Stimulated activated CD4-positive, alpha-beta T cell treated with anti-CD3 and anti-CD28 coated beads, Interleukin-2, amount 100 ng/mL, for 4 hours (primary cell): ENCODE results near the gene KIF12.

ENCODE experiments used
- DNase-seq: peaks from one replicate; pipeline ENCODE4 v3.0.0-alpha.2; 2020; ENCODE audit warnings: low read depth

KIF12 gene

GRCh38 chr9:114105236-114105635 lies 6.1 kb upstream of the KIF12 start:
- DNase-seq, result no peak

GRCh38 chr9:114102484-114102883 lies 3.4 kb upstream of the KIF12 start:
- DNase-seq, result no peak

DNA sequence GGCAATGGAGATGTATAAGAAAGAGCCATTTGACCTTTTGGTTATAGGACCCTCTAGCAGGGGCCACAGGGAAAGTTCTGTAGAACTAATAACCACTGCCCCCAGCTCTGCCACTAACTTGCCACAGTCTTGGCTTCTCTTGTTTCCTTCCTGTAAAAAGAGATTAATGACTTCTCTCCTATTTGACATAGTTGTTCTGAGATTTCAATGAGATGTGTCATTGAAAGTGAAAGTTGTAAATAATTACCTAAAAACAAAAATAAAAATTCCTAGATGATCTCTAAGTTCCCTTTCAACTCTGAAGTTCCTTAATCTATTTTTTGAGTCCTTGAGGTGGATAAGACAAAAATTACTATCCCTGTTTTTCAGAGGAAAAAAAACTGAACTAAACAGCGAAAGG lies 1.4 kb upstream of the KIF12 start:
- DNase-seq, result no peak

DNA sequence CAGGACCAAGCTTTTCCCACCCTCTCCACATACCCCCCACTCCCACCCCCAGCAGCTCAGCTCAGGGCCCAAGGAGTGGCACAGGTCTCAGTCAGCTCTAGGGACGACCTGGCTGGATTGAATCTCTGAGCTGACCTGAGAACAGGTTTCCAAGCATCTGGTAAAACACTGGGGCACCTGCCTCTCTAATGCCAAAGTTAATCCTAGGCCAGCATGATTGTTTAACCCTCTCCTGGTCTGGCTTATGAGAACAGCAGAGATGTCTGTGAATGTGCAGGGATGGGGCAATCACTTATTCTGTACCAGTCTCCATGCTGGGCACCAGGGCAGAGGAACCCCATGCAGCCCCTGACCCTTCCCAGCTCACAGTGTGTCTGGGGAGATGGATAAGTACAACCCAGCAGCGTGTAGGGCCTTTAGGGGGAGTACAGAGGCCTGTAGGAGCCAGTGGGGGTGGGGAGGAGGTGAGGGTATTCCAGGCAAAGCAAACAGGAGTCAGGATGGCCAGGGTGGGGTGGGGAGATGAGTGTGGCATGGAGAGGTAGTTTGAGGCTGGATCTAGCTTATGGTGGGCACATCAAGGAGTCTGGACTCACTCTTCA lies 678 bp upstream of the KIF12 start:
- no peak for DNase-seq

GRCh38 chr9:114098021-114098935 lies 814 bp downstream of the KIF12 start:
- DNase-seq, result no peak

- DNase-seq, result no peak
Measured at GRCh38 chr9:114097613-114098020, 1.5 kb downstream of the KIF12 start.

GRCh38 chr9:114096866-114097612 lies 2.1 kb downstream of the KIF12 start:
- no peak for DNase-seq

DNA sequence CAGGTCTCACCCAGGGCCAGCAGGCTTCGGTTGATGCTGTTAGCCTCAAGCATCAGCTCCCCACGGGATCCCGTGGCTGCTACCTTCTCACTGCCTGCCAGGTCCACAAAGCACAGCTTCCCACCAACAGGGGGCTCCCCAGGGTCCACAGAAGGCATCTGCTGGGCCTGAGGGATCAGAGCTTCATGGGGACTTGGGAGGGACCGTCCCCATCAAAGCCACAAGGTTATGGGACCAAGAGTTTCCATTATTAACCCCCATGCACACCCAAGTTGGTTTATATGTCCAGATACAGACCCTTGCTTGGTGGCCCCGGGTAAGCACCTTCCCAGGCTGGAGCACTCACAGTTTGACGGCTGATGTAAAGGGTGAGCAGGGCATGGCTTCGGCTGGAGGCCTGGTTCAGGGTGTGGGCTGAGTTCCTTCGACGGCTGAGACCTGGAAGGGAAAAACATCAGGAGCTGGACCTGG lies 3.0 kb downstream of the KIF12 start:
- DNase-seq, result no peak

- DNase-seq, result no peak
Measured at GRCh38 chr9:114094971-114095370, 4.1 kb downstream of the KIF12 start.

GRCh38 chr9:114093761-114094505 lies 5.2 kb downstream of the KIF12 start:
- DNase-seq, result no peak

GRCh38 chr9:114093031-114093471 lies 6.0 kb downstream of the KIF12 start:
- DNase-seq, result no peak

- DNase-seq, result no peak
Measured at GRCh38 chr9:114092336-114092735, 6.8 kb downstream of the KIF12 start.

DNA sequence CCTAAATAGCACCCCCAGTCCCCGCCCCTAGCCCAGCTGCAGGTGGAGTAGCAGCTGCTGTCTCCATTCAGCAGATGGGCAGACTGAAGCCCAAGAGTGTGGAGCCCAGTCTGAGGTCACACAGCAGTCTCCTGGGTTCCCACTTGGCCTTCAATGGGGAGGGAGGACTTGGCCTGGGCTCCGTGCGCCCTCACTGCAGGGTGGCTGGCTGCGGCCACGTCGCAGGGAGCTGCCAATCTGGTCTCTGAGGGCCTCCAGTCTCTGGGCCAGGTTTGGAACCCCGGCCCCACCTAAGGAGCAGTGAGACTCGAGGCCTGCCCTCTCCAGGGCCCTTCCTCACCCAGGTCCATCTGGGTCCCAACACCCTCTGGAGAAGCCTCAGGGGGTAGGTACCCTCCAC lies 7.4 kb downstream of the KIF12 start:
- no peak for DNase-seq

DNA sequence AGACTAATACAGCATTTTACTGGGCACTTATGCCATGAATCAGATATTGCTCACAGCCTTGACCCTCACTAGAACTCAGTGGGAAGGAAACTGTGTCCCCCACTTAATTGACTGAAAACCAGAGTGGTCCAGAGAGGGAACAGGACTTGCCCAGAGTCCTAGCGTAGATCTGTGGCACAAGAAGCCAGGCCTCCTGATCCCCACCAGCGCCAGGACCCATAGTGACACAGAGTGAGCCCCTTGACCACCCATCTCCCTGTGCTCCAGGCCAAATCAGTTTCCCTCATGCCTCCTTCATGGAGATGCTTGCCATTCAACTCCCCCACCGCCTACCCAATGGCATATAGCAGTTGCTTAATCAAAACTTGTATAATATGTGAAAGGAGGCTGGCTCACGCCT lies 8.3 kb downstream of the KIF12 start:
- DNase-seq, result no peak

DNA sequence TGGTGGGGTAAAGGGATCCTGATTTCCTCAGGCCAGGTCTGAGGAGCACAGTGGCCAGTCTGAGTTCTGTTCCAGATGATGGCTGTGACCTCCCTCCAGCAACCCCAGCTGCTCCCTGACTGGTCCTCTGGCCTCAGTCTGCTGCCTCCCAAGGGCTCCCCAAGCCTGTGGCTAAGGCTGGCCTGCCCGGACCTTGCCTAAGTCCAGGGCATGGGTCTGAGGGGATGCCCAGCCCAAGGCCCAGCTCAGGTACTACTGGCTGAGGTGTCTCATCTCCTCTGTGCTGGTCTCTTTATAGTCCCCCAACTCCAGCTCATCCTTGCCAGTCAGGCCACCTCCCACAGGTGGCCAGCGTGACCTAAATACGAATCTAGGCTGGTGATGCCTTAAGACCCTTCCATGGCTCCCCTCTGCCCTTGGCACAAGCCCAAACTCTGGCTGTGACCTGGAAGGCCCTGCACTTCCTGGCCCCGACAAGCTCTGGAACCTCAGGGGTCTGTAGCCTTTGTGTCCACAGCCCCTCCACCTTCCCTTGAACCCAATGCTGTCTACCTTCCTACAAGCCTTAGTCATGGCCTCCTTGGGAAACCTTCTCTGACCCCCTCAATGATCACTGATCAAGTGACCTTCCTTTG lies 9.8 kb downstream of the KIF12 start:
- DNase-seq, result no peak

DNA sequence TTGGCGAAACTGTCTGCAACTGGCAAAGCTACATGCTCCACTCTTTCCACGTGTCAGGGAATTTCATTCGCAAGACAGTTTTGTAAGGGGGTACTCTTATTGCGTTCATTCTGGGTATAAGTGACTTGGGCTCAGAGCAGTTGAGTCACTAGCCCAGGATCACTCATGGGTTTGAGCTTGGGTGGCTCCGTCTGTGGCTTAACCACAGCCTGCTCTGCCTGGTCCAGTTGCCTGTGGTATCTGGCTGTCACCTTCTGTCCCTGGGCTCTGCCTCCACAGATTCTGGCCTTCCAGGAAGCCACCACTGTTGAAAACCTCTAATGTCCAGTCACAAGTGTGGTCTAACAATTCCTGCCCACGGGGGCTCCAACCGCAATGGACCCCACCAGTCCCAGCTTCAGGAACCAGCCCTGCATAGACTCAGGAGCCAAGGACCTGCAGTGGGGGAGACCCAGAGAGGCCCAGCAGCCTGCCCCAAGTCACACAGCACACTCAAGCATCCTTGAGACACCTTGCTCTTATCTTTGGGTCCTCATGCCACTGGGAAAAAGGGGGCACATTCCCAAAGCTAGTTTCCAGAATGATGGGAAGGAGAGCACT lies 10.4 kb downstream of the KIF12 start:
- no peak for DNase-seq

GRCh38 chr9:114087721-114088120 lies 11.4 kb downstream of the KIF12 start:
- DNase-seq, result no peak

DNA sequence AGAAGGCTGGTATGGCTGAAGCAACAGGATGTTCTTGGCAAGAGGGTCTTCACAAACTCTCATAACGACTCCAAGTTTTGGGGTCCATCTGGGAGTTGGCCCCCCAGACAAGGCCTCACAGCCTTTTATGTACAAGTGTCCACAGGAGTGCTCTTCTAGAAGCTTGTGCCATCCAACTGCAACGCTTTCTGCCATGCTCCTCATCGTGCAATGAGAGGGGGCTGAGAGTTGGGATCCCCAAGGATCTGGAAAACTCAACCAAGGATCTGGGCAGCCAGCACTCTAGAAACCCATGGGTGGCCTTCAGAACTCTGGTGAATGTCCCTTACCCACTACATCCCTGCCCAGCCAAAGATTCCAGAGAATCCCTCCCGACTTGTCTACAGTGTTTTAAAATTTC lies 12.5 kb downstream of the KIF12 start:
- no peak for DNase-seq

GRCh38 chr9:114086009-114086408 lies 13.1 kb downstream of the KIF12 start:
- no peak for DNase-seq

DNA sequence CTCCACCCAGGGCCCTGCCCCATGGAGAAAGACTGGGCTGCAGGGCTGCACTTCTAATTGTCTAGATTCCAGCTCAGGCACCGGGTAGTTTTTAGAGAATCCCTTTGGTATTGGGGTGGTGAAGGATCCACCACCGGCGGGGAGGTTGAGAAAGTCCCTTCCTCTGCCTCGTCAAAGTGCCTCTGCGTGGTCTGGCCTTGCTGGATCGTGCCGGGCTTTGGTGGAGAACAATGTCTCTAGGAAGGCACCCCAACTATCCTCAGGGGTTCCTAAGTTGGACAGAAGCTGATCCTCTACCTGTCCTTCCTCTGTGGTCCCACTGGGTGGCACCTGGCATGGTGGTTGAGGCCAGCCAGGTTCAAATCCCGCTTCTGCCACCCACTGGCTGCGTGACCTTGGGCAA lies 13.7 kb downstream of the KIF12 start:
- no peak for DNase-seq
